ENCODE measurements around the gene WBP1.

Gene WBP1

GRCh38 chr2:74486141-74486540, 27.9 kb downstream of the WBP1 start:
- DNase-seq, result no peak

GRCh38 chr2:74488643-74489481, 30.6 kb downstream of the WBP1 start:
- no peak for DNase-seq

- DNase-seq, result no peak
These were observed 31.7 kb downstream of the WBP1 start for GRCh38 chr2:74489906-74490305.

GRCh38 chr2:74491648-74492544, 33.7 kb downstream of the WBP1 start:
- DNase-seq, result no peak

GRCh38 chr2:74493546-74493945, 35.3 kb downstream of the WBP1 start:
- no peak for DNase-seq

- no peak for DNase-seq
These were observed 37.2 kb downstream of the WBP1 start for GRCh38 chr2:74495440-74495839.

- no peak for DNase-seq
These were observed 38.9 kb downstream of the WBP1 start for GRCh38 chr2:74496997-74497776.

- DNase-seq, result no peak
These were observed 39.7 kb downstream of the WBP1 start for GRCh38 chr2:74497777-74498499.

GRCh38 chr2:74498500-74499266, 40.4 kb downstream of the WBP1 start:
- DNase-seq, result peak; percentile 14

GRCh38 chr2:74499267-74499939, 41.2 kb downstream of the WBP1 start, which contains the start of gene LBX2:
Gene LBX2, minus strand, starts transcription at chr2:74499603. Its CDS starts 66 bp downstream, at chr2:74499537.
- peak; percentile 36 for DNase-seq

- DNase-seq, result no peak
These were observed 41.8 kb downstream of the WBP1 start for GRCh38 chr2:74499940-74500577.

- DNase-seq, result no peak
These were observed 42.3 kb downstream of the WBP1 start for GRCh38 chr2:74500578-74500946.

- DNase-seq, result no peak
These were observed 43.3 kb downstream of the WBP1 start for GRCh38 chr2:74501335-74502071.

- DNase-seq, result no peak
These were observed 44.0 kb downstream of the WBP1 start for GRCh38 chr2:74502147-74502719.

- peak; percentile 28 for DNase-seq
These were observed 44.7 kb downstream of the WBP1 start for GRCh38 chr2:74502720-74503505.

- no peak for DNase-seq
These were observed 45.6 kb downstream of the WBP1 start for GRCh38 chr2:74503506-74504475.

- DNase-seq, result no peak
These were observed 46.4 kb downstream of the WBP1 start for GRCh38 chr2:74504591-74504990.
